ENCODE data around the gene AQP5.

- TF ChIP-seq CTCF (IDR thresholded peaks at IDR 0.05) (no peak), POLR2A (IDR thresholded peaks at IDR 0.05) (no peak)
Measured at GRCh38 chr12:49939307-49939706, 22.4 kb upstream of the AQP5 start.
